IMR-90 (cell line): ENCODE measurements around the gene PTPRN2. TPM values are rescaled to one million over a fixed set of nuclear protein-coding genes. Genes with fewer than 3 reads are reported as not detected.

ENCODE experiments used
- ATAC-seq: fragments of 200-7000 bp; cut with Tn5 transposase; 2 replicates; pipeline ENCODE4 v1.9.1; 2020; ENCODE audit warnings: low read depth, mild to moderate bottlenecking, moderate library complexity
- BruUV-seq: library from RNA; stranded (reverse); fragments of 400-500 nt; replicated peaks from 2 replicates; lab custom pipeline; 2021; lab: Mats Ljungman, UMichigan
- CTCF ChIA-PET: fragments of 300-600 bp; formaldehyde crosslinking; extraction: SDS; loops from one replicate; lab custom pipeline; 2021; ENCODE audit warnings: antibody characterized with exemption; lab: Yijun Ruan, JAX
- POLR2A ChIA-PET: fragments of 300-600 bp; sonication (Branson Sonifier 250); formaldehyde crosslinking; loops from one replicate; lab custom pipeline; 2022; ENCODE audit warnings: antibody characterized with exemption; ENCODE audit not compliant: unreplicated experiment; lab: Charles Lee
- DNase-seq: peaks from one replicate; pipeline ENCODE4 v3.0.0; 2013
- H2AFZ ChIP-seq: replicated peaks from 2 replicates; pipeline ENCODE3; 2013; ENCODE audit warnings: low read length, mild to moderate bottlenecking; ENCODE audit not compliant: poor library complexity
- H2AK5ac ChIP-seq: 2 replicates; pipeline ENCODE4 v1.6.1; 2013; ENCODE audit warnings: low read depth, low read length, inconsistent platforms
- H2AK9ac ChIP-seq: replicated peaks from 2 replicates; pipeline ENCODE3; 2013; ENCODE audit warnings: mild to moderate bottlenecking, low read depth, low read length, moderate library complexity; ENCODE audit not compliant: poor library complexity
- H2BK120ac ChIP-seq: 2 replicates; pipeline ENCODE4 v1.6.1; 2013; ENCODE audit warnings: low read depth, low read length, inconsistent platforms
- H2BK15ac ChIP-seq: 3 replicates; pipeline ENCODE4 v1.6.1; 2013; ENCODE audit warnings: low read depth, low read length, inconsistent platforms
- H2BK20ac ChIP-seq: 2 replicates; pipeline ENCODE4 v1.6.1; 2013; ENCODE audit warnings: low read depth, mild to moderate bottlenecking, inconsistent platforms, low read length, moderate library complexity
- H2BK5ac ChIP-seq: 2 replicates; pipeline ENCODE4 v1.6.1; 2013; ENCODE audit warnings: mild to moderate bottlenecking, low read depth, low read length, inconsistent platforms; ENCODE audit not compliant: poor library complexity, severe bottlenecking
- H3K14ac ChIP-seq: replicated peaks from 2 replicates; pipeline ENCODE4 v1.6.1; 2013; ENCODE audit warnings: low read depth, low read length, inconsistent platforms
- H3K18ac ChIP-seq: 2 replicates; pipeline ENCODE4 v1.6.1; 2013; ENCODE audit warnings: low read depth, low read length, control low read depth
- H3K23ac ChIP-seq: 2 replicates; pipeline ENCODE4 v1.6.1; 2013; ENCODE audit warnings: low read depth, low read length, inconsistent platforms
- H3K27ac ChIP-seq: 2 replicates; pipeline ENCODE4 v1.5.1; 2013; ENCODE audit warnings: mild to moderate bottlenecking, control low read depth, low read length; ENCODE audit not compliant: insufficient read depth
- H3K27me3 ChIP-seq: 2 replicates; pipeline ENCODE4 v1.6.1; 2013; ENCODE audit warnings: low read length; ENCODE audit not compliant: control insufficient read depth, insufficient read depth
- H3K36me3 ChIP-seq: 2 replicates; pipeline ENCODE4 v1.6.1; 2013; ENCODE audit warnings: low read length, mixed read lengths; ENCODE audit not compliant: control insufficient read depth, insufficient read depth
- H3K4ac ChIP-seq: 2 replicates; pipeline ENCODE4 v1.6.1; 2013; ENCODE audit warnings: low read depth, low read length, inconsistent platforms
- H3K4me1 ChIP-seq: 2 replicates; pipeline ENCODE4 v1.6.1; 2013; ENCODE audit warnings: low read length, mixed read lengths; ENCODE audit not compliant: control insufficient read depth, insufficient read depth
- H3K4me2 ChIP-seq: 2 replicates; pipeline ENCODE4 v1.6.1; 2013; ENCODE audit warnings: low read depth, mild to moderate bottlenecking, control low read depth, low read length, moderate library complexity
- H3K4me3 ChIP-seq: 2 replicates; pipeline ENCODE4 v1.5.1; 2013; ENCODE audit warnings: low read depth, mild to moderate bottlenecking, control low read depth, low read length, moderate library complexity; ENCODE audit not compliant: insufficient read depth
- H3K56ac ChIP-seq: 2 replicates; pipeline ENCODE4 v1.6.1; 2013; ENCODE audit warnings: low read length, inconsistent platforms; ENCODE audit not compliant: insufficient read depth; ENCODE audit errors: extremely low read depth
- H3K79me1 ChIP-seq, 2 experiments: 2 replicates each; pipeline ENCODE4 v1.6.1; 2013; ENCODE audit warnings: low read length in 2 of 2, inconsistent platforms in 1 of 2, low read depth in 1 of 2
- H3K9ac ChIP-seq: 2 replicates; pipeline ENCODE4 v1.6.1; 2013; ENCODE audit warnings: low read depth, low read length, control low read depth
- H3K9me1 ChIP-seq: 2 replicates; pipeline ENCODE4 v1.6.1; 2013; ENCODE audit warnings: low read length, inconsistent platforms; ENCODE audit not compliant: insufficient read depth
- H3K9me3 ChIP-seq: 2 replicates; pipeline ENCODE4 v1.6.1; 2013; ENCODE audit warnings: low read length; ENCODE audit not compliant: control insufficient read depth, insufficient read depth
- H4K20me1 ChIP-seq: 2 replicates; pipeline ENCODE4 v1.6.1; 2013; ENCODE audit warnings: low read length, inconsistent platforms; ENCODE audit not compliant: insufficient read depth
- H4K5ac ChIP-seq: 2 replicates; pipeline ENCODE4 v1.6.1; 2013; ENCODE audit warnings: mild to moderate bottlenecking, low read depth, low read length, control low read depth
- H4K8ac ChIP-seq, 2 experiments: 2 replicates each; pipeline ENCODE4 v1.6.1; 2013; ENCODE audit warnings: low read depth in 2 of 2, low read length in 2 of 2, control low read depth in 1 of 2, inconsistent platforms in 1 of 2
- H4K91ac ChIP-seq: 2 replicates; pipeline ENCODE4 v1.6.1; 2013; ENCODE audit warnings: low read depth, low read length, inconsistent platforms; ENCODE audit not compliant: insufficient read depth
- BHLHE40 ChIP-seq: fragments of 150-350 bp; IDR thresholded peaks from 2 replicates; pipeline ENCODE4 v1.6.1; 2016; ENCODE audit warnings: mild to moderate bottlenecking, low read depth, low read length
- CEBPB ChIP-seq: IDR thresholded peaks from 2 replicates; pipeline ENCODE4 v1.6.1; 2012; ENCODE audit warnings: low read depth, low read length, improper control_type of control experiment
- CHD1 ChIP-seq: IDR thresholded peaks from 2 replicates; pipeline ENCODE4 v1.6.1; 2012; ENCODE audit warnings: low read depth, low read length, improper control_type of control experiment
- CTCF ChIP-seq: conservative IDR thresholded peaks from 2 replicates; pipeline ENCODE4 v1.5.1; 2012; ENCODE audit warnings: mild to moderate bottlenecking, low read depth, low read length, improper control_type of control experiment
- ELK1 ChIP-seq: fragments of 150-350 bp; IDR thresholded peaks from 2 replicates; pipeline ENCODE4 v1.6.1; 2016; ENCODE audit warnings: low read depth, mild to moderate bottlenecking, low read length, moderate library complexity, borderline replicate concordance
- FOS ChIP-seq: fragments of 150-350 bp; IDR thresholded peaks from 2 replicates; pipeline ENCODE4 v1.6.1; 2016; ENCODE audit warnings: low read depth, low read length
- MAFK ChIP-seq: IDR thresholded peaks from 2 replicates; pipeline ENCODE4 v1.6.1; 2012; ENCODE audit warnings: low read depth, low read length, improper control_type of control experiment
- MAZ ChIP-seq: IDR thresholded peaks from 2 replicates; pipeline ENCODE4 v1.6.1; 2012; ENCODE audit warnings: low read depth, mild to moderate bottlenecking, low read length, improper control_type of control experiment, moderate library complexity, borderline replicate concordance
- MXI1 ChIP-seq: IDR thresholded peaks from 2 replicates; pipeline ENCODE4 v1.6.1; 2012; ENCODE audit warnings: low read depth, mild to moderate bottlenecking, low read length, moderate library complexity, borderline replicate concordance
- NFE2L2 ChIP-seq: fragments of 150-350 bp; IDR thresholded peaks from 2 replicates; pipeline ENCODE4 v1.6.1; 2016; ENCODE audit warnings: low read depth, mild to moderate bottlenecking, low read length
- POLR2A ChIP-seq: IDR thresholded peaks from 2 replicates; pipeline ENCODE4 v1.6.1; 2012; ENCODE audit warnings: mild to moderate bottlenecking, low read depth, low read length
- RAD21 ChIP-seq: IDR thresholded peaks from 2 replicates; pipeline ENCODE4 v1.6.1; 2012; ENCODE audit warnings: low read length, improper control_type of control experiment
- RCOR1 ChIP-seq: IDR thresholded peaks from 2 replicates; pipeline ENCODE4 v1.6.1; 2012; ENCODE audit warnings: mild to moderate bottlenecking, low read length, improper control_type of control experiment; ENCODE audit not compliant: insufficient replicate concordance
- RFX5 ChIP-seq: IDR thresholded peaks from 2 replicates; pipeline ENCODE4 v1.8.0; 2012; ENCODE audit warnings: low read depth, mild to moderate bottlenecking, low read length, moderate library complexity
- SMC3 ChIP-seq: fragments of 150-350 bp; IDR thresholded peaks from 2 replicates; pipeline ENCODE4 v1.6.1; 2016; ENCODE audit warnings: low read depth, mild to moderate bottlenecking, antibody characterized with exemption, low read length, moderate library complexity
- USF2 ChIP-seq: fragments of 150-350 bp; IDR thresholded peaks from 2 replicates; pipeline ENCODE4 v1.6.1; 2017; ENCODE audit warnings: mild to moderate bottlenecking, antibody characterized with exemption, low read length, low read depth
- WGBS, 2 experiments: methylation state at CpG; one replicate each; pipeline versions ENCODE4 v1.1.5 to v1.1.7; 2013; ENCODE audit warnings: missing lambda C conversion rate in 2 of 2; ENCODE audit not compliant: insufficient read length in 1 of 2; ENCODE audit errors: extremely low coverage in 2 of 2; 5-methylcytosine and 5-hydroxymethylcytosine counted together
- dilution Hi-C: fragments of 300-500 bp; cut with HindIII; formaldehyde crosslinking; loops from one replicate; pipeline ENCODE4 v1.14.3; 2018; ENCODE audit warnings: low sequenced_read_pairs; ENCODE audit not compliant: unreplicated experiment
- in situ Hi-C: fragments of 300-500 bp; cut with MboI; formaldehyde crosslinking; loops from 3 replicates; pipeline ENCODE4 v1.14.3; 2019; ENCODE audit warnings: low sequenced_read_pairs, inconsistent platforms, mixed read lengths
- intact Hi-C: fragments of 100-400 bp; cut with micrococcal nuclease; formaldehyde crosslinking; loops from 2 replicates; pipeline ENCODE4 v1.10.0; 2022
- polyA plus RNA-seq, 3 experiments: library from polyadenylated mRNA; depleted of rRNA; stranded (reverse); fragments of >200 nt; gene quantifications; 2 replicates each; pipeline ENCODE4 v1.2.3, GENCODE V29; 2012; ENCODE audit warnings: low replicate concordance in 1 of 3
- total RNA-seq: library from RNA; depleted of rRNA; stranded (reverse); fragments of >200 nt; gene quantifications from 2 replicates; pipeline ENCODE4 v1.2.3, GENCODE V29; 2012

Gene PTPRN2
- total and polyA plus RNA-seq, 2 of the 4 experiments (the other 2 are of a cell fraction): 0.03 TPM; not detected in 1

- peaks cover 64% of the 10 kb centered on the region for H3K9me3 ChIP-seq
- no peak overlapping the region for H3K56ac ChIP-seq
- ATAC-seq (no peak), DNase-seq (no peak)
- no peak overlapping the region for H3K23ac ChIP-seq
- no peaks in the 10 kb centered on the region for H3K27me3 ChIP-seq
- intact Hi-C loops: no loop called here
- no peaks in the 10 kb centered on the region for H3K36me3 ChIP-seq
- TF ChIP-seq MAZ (no peak), POLR2A (no peak), MXI1 (no peak), RFX5 (no peak), MAFK (no peak), BHLHE40 (no peak), NFE2L2 (no peak), SMC3 (no peak), CHD1 (no peak), USF2 (no peak), RCOR1 (no peak), RAD21 (no peak), CEBPB (no peak), ELK1 (no peak), FOS (no peak), CTCF (no peak)
- 81% methylated on average over 21 of the region's 39 CpGs; no CpG with 5 or more reads in 1 of the 2 experiments for WGBS, 2 experiments
- no peak overlapping the region for H2AK5ac ChIP-seq
- H2BK120ac ChIP-seq: no peak overlapping the region
- no peak overlapping the region for H2BK15ac ChIP-seq
- H4K5ac ChIP-seq: no peak overlapping the region
- H3K4me2 ChIP-seq: no peak overlapping the region
- H3K27ac ChIP-seq: no peak overlapping the region
- dilution Hi-C loops: no loop called here
- no TSS peak for BruUV-seq
- POLR2A ChIA-PET: no interaction called here
- no peaks in the 10 kb centered on the region for H3K4me1 ChIP-seq
- no peak overlapping the region for H3K9ac ChIP-seq
- no peaks in the 10 kb centered on the region for H4K20me1 ChIP-seq
- H3K4me3 ChIP-seq: no peak overlapping the region
- no peak overlapping the region for H3K14ac ChIP-seq
- H2AK9ac ChIP-seq: no peak overlapping the region
- H3K4ac ChIP-seq: no peak overlapping the region
- H3K18ac ChIP-seq: no peak overlapping the region
- in situ Hi-C loops: no loop called here
- H3K79me1 ChIP-seq: no peaks in the 10 kb centered on the region
- H4K8ac ChIP-seq: no peak overlapping the region
- no peaks in the 10 kb centered on the region for H3K9me1 ChIP-seq
- H4K91ac ChIP-seq: no peak overlapping the region
- no peak overlapping the region for H2BK5ac ChIP-seq
- H2BK20ac ChIP-seq: no peak overlapping the region
- CTCF ChIA-PET: no interaction called here
- no peak overlapping the region for H2AFZ ChIP-seq
Measured at GRCh38 chr7:158141806-158142518, 445.7 kb downstream of the PTPRN2 start.
